HG03432 (cell line): Measurements from ENCODE around the gene PDE2A.

Source experiments
- ATAC-seq: cut with Tn5 transposase; IDR thresholded peaks from one replicate; pipeline ENCODE4 v1.9.1; 2021; ENCODE audit warnings: mild to moderate bottlenecking, moderate library complexity; ENCODE audit not compliant: unreplicated experiment

PDE2A gene

GRCh38 chr11:72592698-72593495 is 81.3 kb downstream of the PDE2A start:
- ATAC-seq, result no peak

DNA sequence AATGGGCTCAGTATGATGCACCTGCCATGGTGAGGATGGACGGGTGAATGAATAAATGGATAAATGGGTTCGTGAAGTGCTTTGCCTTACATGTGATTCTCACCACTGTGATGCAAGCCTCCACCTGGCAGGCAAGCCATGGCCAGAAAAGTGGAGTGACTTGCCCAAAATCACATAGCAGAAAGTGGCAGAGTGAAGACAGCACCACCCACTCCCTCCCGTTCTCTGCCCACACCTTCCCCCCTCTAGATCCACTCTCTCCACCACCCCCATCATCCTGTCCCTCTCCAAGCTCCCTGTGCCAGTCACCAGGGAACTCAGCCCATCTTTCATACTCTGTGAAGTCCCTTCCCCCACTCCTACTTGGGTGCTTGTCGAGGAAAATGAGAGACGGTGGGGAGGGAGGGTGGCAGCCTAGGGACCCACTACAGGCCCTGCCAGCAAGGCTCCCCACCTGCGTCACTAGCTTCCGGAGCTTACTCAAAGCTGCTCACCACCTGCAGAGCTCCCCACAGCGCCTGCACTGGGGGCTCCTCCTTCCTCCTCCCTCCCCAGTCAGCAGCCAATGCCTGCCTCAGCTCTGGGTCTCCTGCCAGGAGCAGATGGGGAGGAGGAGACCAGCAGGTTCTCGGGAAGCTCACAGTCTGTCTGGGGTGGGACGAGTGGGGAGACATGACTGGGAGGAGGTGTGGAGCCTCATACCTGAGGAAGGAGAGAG is 82.3 kb downstream of the PDE2A start:
- no peak for ATAC-seq

DNA sequence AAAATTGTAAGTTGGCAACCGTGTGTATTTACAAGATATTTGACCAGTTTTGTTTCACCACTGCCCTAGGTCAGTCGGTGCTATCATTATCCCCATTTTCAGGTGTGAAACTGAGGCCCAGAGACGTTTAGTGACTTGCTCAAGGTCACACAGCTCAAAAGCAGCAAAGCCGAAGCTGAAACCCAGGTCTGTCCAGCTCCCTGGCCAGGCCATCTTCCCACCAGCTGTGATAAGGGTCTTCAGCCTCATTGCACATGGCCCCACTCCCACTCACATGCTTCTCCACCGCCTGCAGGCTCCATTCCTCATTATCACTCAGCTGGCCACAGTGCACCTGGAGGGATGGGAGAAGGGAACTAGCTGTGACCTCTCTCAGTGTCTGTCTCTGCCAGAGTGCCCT is 83.2 kb downstream of the PDE2A start:
- no peak for ATAC-seq

- ATAC-seq, result no peak
These were observed 84.1 kb downstream of the PDE2A start for GRCh38 chr11:72589802-72590761.

DNA sequence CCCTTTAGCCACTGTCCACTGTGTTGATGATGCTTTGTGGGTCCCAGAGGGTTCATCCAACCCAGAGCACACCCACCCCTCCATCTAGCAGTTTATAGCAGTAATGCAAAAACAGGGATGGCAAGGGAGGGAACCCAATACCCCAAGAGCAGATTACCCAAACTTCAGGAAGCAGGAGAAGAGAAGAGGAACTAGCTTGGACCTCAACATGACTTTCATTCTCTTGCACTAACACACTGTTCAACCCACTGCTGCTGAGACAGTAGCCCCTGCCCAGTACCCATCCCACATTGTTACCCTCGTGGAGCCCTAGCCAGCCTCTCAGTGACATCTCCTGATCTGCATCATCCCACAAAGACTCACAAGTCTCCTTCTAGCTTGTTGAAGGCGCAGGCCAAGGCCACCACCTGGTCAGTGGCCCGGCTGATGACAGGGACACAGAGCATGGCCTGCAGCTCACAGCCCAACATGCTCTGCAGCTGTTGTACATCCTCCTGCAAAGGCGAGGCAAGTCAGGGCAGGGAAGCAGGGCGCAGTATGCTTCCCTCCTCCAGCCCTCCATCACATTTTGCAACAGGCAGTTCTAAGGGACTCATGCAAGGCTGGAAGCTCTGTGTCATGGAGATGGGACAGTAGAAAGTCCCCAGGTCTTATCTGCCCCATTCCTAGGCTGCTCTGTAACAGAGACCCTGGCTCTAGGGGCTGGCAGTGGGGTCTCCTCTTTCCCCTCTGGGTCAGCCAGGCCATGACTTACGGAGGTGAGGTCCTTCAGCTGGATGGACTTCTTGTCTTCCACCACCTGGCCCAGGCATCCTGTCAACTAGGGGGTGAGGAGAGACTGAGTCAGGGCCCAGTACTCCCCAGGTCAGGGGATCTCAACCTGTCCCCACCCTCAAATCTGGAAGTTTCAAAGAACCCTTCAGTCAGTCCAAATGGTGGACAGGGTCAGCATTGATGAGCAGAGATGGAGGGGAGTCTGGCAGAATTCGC is 85.5 kb downstream of the PDE2A start:
- no peak for ATAC-seq

DNA sequence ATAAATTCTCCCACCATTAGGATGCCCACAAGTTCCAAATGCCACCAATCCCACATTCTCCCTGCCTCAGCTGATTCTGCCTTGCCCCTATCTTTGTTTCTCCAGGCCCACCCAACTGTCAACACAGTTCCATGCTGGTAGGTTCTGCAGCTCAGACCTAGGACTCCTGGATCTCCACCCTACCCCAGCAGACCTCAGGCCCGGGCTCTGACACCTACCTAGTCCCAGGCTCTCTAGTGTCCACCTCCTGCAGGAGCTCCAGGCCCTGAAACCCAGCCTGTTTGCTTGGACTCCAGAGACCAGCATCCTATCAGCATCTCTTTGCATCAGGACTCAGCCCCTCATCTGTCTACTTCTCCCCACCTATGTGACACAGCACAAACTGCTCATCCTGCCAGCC is 86.5 kb downstream of the PDE2A start:
- no peak for ATAC-seq

DNA sequence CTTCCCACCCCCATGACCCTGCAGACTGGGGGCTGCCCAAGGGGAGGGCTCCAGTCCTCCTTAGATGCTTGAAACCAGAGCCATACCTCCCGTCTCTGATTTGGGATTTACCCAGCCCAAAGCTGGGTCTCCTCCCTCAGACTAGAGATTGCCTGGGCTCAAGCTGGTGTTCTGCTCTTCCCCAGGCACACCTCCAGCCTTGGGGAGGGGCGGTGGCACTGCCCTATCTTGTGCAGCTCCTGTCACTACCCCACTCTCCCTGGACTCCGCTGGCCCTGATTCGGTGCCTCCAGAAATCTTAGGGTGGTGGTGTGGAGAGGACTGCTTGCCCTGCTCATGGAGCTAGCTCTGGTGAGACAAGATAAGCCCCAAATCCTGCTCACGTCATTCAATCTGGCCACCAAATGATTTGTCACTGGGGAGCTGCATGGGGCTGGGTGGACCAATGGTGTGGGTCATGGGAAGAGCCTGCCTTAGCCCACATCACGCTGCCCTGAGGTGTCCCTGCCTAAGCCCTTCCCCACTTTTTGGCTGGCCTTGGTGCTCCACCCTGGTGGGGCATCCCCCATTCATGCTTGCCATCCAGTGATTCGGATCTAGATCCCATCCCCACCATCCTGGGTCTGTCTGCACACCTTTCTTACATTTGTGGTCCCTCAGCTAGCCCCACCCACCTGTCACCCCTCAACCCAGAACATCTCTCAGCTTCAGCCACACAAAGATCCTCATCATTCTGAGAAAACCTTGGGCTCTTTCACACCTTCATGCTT is 87.7 kb downstream of the PDE2A start:
- no peak for ATAC-seq

DNA sequence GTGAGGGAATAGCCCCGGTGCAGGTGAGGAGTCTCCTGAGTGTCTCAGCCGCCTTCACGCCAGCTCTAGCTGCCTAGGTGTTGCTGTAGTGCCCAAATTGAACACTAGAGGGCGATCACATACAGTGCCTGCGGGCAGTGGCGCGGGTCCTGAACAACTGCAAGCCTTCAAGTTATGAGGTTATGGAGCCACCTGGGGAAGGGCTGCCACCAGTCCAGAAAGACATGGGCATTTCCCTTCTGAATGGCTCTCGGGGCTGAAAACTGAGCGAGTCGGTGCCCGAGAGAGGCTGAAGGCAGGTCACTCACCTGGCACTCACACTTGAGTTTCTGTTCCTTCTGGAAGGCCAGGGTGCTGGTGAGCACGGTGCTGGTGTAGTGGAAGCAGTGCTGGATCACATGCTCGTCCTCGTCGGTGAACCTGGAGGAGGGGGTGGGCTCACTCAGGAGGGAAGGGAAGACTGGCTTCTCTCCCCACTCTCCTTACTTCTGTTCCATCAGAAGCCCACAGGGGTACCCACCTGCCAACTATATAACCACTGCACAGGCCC is 88.4 kb downstream of the PDE2A start:
- peak; percentile 46 for ATAC-seq

DNA sequence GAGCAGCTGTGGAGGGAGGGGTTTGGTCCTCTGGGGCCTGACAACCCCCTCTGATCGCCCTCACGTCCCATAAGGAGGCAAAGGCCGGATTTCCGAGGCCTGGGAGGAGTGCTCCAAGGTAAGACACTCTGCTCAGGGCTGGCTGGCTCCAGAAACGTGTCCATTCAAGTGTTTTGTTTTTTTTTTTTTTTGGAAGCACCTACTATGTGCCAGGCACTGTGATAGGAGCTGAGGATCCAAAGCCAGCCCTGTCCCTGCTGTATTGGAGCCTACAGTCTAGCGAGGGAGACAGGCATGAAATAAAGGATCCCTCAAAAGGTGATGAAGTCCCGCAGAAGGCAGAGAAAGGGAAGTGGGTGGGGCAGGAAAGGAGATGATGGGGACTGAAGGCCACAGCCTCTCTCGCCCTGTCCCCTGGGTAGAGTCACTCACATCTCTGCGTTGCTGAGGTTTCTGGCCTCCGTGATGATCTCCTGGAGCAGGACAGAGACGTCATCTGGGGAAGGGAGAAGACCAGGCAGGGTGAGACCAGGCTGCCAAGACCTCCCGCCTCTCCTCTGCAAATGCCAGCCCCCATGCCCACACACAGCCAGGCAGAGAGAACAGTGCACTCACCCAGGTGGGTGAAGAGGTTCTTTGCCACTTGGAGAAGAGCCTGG is 89.2 kb downstream of the PDE2A start:
- no peak for ATAC-seq

DNA sequence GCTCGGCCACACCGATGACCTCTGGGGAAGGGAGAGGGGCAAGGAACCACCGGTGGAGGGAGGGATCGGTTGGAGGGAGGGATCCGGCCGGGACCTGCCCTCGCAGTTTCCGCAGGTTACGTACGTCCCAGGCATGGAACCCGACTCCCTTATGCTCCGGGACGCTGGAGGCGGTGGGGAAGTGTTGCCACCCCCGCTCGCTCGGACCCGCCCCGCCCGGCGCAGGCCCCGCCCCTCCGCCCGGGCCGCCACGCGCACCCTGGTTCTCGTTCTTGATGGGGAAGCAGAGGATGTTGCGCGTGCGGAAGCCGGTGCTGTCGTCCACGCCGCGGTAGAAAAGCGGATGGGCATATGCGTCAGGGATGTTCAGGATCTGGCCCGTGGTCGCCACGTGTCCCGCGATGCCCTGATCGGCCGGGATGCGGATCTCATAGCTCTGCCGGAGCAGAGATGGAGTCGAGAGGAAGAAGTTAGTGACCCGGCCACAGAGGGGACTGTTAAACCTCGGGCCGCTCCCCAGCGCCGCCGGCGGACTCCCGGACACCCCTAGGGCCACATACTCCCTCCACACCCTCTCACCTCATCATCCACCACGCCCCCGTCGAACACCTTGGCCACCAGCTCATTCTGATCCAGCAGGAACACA is 89.8 kb downstream of the PDE2A start:
- ATAC-seq, result no peak

DNA sequence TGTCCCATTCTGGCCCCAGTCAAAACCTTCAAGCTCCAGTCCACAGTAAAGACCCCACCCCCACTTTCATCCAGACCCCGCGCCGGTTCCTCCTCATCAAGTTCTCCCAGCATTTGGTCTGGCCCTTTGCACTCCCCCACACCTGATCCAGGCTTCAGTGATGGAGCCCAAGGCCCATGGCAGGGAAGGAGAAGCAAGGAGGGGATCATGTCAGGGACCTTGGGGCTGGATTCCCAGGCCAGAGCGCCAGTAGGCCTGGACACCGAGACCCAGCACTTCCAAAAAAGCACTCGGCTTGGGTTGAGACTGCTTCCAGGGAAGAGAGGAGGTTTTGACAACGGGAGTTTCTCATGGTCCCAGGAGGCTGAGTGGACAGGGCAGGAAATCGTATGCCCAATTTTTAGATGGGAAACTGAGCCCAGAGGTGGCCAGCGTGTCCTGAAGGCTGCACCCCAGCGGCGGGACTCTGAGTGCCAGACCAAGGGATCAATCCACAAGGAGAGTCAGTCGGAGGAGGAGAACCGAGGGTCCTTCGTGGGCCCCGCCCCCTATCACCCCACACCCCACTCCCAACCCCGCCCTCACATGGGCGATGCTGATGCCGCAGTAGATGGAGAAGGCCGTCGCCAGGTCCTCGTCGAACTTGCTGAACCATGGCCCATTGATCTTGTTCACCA is 90.5 kb downstream of the PDE2A start:
- ATAC-seq, result no peak

DNA sequence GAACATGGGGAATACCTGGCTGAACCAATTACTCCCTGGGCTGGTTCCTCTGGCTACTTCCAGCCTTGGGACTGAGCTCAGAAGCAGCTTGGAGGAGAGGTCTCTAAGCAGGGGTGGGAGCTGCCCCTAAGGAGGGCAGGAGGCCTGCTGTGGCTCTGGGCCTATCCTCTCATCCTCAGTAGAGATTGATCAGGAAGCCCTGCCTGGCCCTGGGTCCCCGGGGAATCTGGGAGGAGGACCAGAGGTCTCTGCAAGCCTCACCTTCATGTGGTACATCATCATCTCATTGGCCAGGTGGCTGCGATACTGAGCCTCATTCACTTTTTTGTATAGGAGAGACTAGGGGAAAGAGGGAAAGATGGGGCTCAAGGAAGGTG is 91.1 kb downstream of the PDE2A start:
- ATAC-seq, result no peak

DNA sequence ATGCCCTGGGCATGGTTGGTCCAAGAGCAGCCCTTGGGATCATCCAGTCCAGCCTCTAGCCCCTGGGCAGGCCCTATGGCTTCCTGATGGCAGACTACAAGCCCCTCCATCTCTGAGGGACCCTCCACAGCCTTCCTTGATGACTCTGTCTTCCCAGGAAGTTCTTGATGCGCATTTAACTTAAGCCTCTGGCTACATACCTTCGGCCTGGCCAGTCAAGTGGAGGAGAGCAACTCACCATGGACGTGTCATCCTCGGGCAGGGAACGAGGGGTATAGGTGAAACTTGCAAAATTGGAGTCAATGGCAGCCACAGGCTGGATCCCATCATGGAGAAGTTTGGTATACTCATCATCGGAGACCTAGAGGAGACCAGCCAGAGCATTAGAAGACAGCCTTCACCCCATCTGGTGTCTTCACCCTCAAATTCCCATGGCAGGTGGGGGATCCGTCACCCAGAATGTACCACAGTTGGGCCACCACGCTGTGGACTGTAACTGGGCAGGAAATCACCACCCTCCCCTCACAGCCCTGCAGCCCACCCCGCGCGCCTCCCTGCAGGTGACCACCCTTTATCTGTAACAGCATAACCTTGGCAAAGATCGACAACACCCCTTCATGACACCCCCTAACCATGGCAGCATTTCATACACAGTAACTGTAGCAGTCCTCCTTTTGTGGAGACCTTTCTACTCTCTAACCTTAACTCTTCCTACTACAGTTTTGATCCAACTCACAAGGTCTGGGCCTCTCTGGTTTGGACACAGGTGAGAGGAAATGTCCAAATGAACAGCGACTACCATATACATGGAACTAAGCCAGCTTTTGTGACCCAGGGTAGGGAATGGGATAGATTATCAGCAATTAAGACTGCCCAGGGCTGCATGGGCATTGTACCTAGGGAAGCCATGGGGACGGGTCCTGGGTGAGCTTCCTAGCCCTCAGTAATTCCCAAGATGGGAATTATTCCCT is 91.7 kb downstream of the PDE2A start:
- no peak for ATAC-seq

GRCh38 chr11:72581067-72581466 is 93.2 kb downstream of the PDE2A start:
- ATAC-seq, result no peak

- no peak for ATAC-seq
These were observed 93.6 kb downstream of the PDE2A start for GRCh38 chr11:72580642-72580950.

- ATAC-seq, result no peak
These were observed 94.2 kb downstream of the PDE2A start for GRCh38 chr11:72579816-72580641.
